Naive thymus-derived CD8-positive, alpha-beta T cell (primary cell): ENCODE measurements around the gene MSN. TPM values are rescaled to one million over a fixed set of nuclear protein-coding genes. Genes with fewer than 3 reads are reported as not detected.

ENCODE experiments used
- ATAC-seq, 2 donors: fragments of 150-1000 bp; cut with Tn5 transposase in 1 of 2; sonication (Bioruptor Pico), chemical (Tn5 transposase) in 1 of 2; 1 replicate in 1 of 2; 2 replicates in 1 of 2; pipeline ENCODE4 v1.10.0; 2021; ENCODE audit warnings: mild to moderate bottlenecking in 2 of 2, moderate library complexity in 2 of 2
- POLR2A ChIA-PET: fragments of 350-600 bp; sonication (Branson Sonifier 250); formaldehyde crosslinking; loops from one replicate; lab custom pipeline; 2021; ENCODE audit warnings: antibody characterized with exemption; lab: Charles Lee
- DNase-seq, 10 donors: peaks; one replicate each; pipeline versions ENCODE4 v3.0.0 to v3.0.0-alpha.2; 2020 to 2022
- H3K27ac Mint-ChIP-seq, 10 donors: one replicate each; pipeline ENCODE4 v1.8.0; 2020 to 2022; ENCODE audit warnings: mild to moderate bottlenecking in 10 of 10, mixed read lengths in 10 of 10, moderate library complexity in 4 of 10, inconsistent platforms in 1 of 10
- H3K27me3 Mint-ChIP-seq, 5 donors: one replicate each; pipeline ENCODE4 v1.8.0; 2021 to 2022; ENCODE audit warnings: mixed read lengths in 5 of 5
- H3K36me3 Mint-ChIP-seq, 3 donors: one replicate each; pipeline ENCODE4 v1.8.0; 2020 to 2022; ENCODE audit warnings: mixed read lengths in 3 of 3, mild to moderate bottlenecking in 2 of 3, inconsistent platforms in 1 of 3
- H3K4me1 Mint-ChIP-seq, 4 donors: one replicate each; pipeline ENCODE4 v1.8.0; 2021 to 2022; ENCODE audit warnings: mixed read lengths in 4 of 4
- H3K4me3 Mint-ChIP-seq, 10 donors: one replicate each; pipeline ENCODE4 v1.8.0; 2020 to 2022; ENCODE audit warnings: mild to moderate bottlenecking in 10 of 10, mixed read lengths in 10 of 10, moderate library complexity in 6 of 10, inconsistent platforms in 1 of 10
- H3K9me3 Mint-ChIP-seq, 9 donors: one replicate each; pipeline ENCODE4 v1.8.0; 2020 to 2022; ENCODE audit warnings: mixed read lengths in 9 of 9, mild to moderate bottlenecking in 3 of 9, inconsistent platforms in 1 of 9, moderate library complexity in 1 of 9
- polyA plus RNA-seq, 3 donors: library from polyadenylated mRNA; unstranded; fragments of 300-500 nt; fragmentation: Illumina TruSeq; gene quantifications; one replicate each; pipeline ENCODE4 v1.2.3, GENCODE V29; 2021
- total RNA-seq, 8 experiments: library from RNA in 2 of 8; stranded (reverse) in 2 of 8; gene quantifications; one replicate each; pipeline ENCODE4 v1.2.3 and lab custom pipeline; 2021 to 2026

MSN gene
- total and polyA plus RNA-seq, 5 experiments from 2014 or later, result 298 to 552 (median 467) TPM

DNA sequence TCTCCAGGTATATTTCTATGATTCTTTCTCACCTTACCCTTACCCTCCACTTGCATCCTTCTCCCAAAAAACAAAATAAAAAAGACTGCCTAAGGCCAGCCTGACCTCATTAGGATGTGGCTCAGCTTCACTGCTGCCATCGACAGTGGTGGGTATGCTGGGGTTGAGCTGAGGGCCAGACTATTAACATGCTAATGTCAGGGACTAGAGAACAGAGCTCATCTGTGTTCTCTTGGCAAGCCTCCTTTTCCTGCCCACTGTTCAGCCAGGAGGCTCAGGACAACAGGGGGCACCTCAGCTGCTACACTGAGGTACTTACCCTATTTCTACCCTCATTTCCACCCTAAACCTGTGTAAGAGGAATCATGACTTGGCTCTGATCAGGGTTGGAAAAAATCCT, 59.3 kb downstream of the MSN start:
- Mint-ChIP-seq H3K4me3 (peak overlapping the region in 7 of 10 donors; percentile 8 to 55 (median 37)), H3K9me3 (peaks cover 0 to 10% (median 2%) of the 10 kb centered on the region in 9 donors), H3K27me3 (no peaks in the 10 kb centered on the region), H3K4me1 (peaks cover 26 to 84% (median 79%) of the 10 kb centered on the region in 4 donors), H3K36me3 (peaks cover 5 to 76% (median 22%) of the 10 kb centered on the region in 3 donors), H3K27ac (peak overlapping the region; percentile 49 to 91 (median 87))
- DNase-seq (no peak), ATAC-seq (no peak)
- POLR2A ChIA-PET, result no interaction called here

DNA sequence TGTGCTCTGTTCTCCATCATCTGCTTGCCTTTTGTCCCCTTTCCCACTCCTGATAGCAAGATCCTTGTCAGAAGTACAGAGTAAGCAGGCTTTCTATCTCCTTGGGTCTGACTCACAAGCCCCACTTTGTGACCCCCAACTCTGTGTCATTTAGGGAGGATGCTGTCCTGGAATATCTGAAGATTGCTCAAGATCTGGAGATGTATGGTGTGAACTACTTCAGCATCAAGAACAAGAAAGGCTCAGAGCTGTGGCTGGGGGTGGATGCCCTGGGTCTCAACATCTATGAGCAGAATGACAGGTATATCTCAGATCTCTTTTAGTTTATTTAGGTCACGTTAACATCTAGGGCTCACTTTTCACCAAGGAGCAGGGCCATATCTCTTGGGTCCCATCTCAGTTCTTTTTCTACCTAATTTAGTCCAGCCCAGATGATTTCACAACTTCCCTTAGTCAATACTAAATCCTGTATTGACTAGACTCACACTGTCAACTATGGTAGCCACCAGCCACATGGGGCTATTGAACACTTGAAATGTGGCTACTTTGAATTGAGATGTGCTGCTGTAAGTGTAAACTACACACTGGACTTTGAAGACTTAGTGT, 64.3 kb downstream of the MSN start:
- H3K27me3 Mint-ChIP-seq, result no peaks in the 10 kb centered on the region
- POLR2A ChIA-PET, result no interaction called here
- H3K27ac Mint-ChIP-seq, result peak overlapping the region in 9 of 10 donors; percentile 8 to 82 (median 55)
- ATAC-seq (no peak), DNase-seq (no peak)
- H3K9me3 Mint-ChIP-seq, result peaks cover 0 to 3% (median 0%) of the 10 kb centered on the region in 9 donors
- H3K36me3 Mint-ChIP-seq, result peaks cover 0 to 90% (median 11%) of the 10 kb centered on the region in 3 donors
- H3K4me3 Mint-ChIP-seq, result no peak overlapping the region
- H3K4me1 Mint-ChIP-seq, result peaks cover 11 to 50% (median 41%) of the 10 kb centered on the region in 4 donors

GRCh38 chrX:65740909-65741308, 73.5 kb downstream of the MSN start:
- Mint-ChIP-seq H3K36me3 (peaks cover 4 to 69% (median 11%) of the 10 kb centered on the region in 3 donors), H3K4me1 (peaks cover 9 to 36% (median 20%) of the 10 kb centered on the region in 4 donors), H3K27me3 (no peaks in the 10 kb centered on the region), H3K4me3 (no peak overlapping the region), H3K9me3 (no peaks in the 10 kb centered on the region), H3K27ac (peak overlapping the region in 9 of 10 donors; percentile 28 to 86 (median 53))
- POLR2A ChIA-PET, result no interaction called here
- ATAC-seq, result no peak
- no peak for DNase-seq

- H3K27ac Mint-ChIP-seq, result peak overlapping the region in 6 of 10 donors; percentile 33 to 85 (median 55)
Measured at GRCh38 chrX:65741823-65742222, 74.4 kb downstream of the MSN start.

DNA sequence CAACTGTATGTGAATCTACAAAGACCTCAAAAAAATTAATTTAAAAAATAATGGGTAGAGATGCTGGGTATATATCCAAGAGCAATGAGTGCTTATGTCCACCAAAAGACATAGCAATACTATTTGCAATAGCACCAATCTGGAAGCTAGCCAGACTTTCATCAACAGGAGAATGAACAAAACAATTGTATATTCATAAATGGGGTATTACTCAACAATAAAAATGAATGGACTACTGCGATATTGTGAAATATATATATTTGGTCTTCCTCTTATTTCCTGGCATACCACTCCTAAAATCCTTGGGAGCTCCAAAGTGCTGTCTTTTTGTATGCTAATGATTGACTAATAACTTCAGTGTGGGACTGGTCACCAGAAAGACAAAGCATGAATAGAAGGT, 77.5 kb downstream of the MSN start:
- Mint-ChIP-seq H3K27ac (peak overlapping the region in 5 of 10 donors; percentile 29 to 79 (median 59)), H3K36me3 (peaks cover 0 to 30% (median 11%) of the 10 kb centered on the region in 3 donors), H3K4me1 (peaks cover 23 to 64% (median 41%) of the 10 kb centered on the region in 4 donors), H3K9me3 (no peaks in the 10 kb centered on the region), H3K27me3 (no peaks in the 10 kb centered on the region), H3K4me3 (no peak overlapping the region)
- DNase-seq (no peak), ATAC-seq (no peak)
- POLR2A ChIA-PET, result no interaction called here

More at GRCh38 chrX:65741823-65742222, 74.4 kb downstream of the MSN start:
- peaks cover 4 to 60% (median 11%) of the 10 kb centered on the region in 3 donors for H3K36me3 Mint-ChIP-seq
- no peaks in the 10 kb centered on the region for H3K27me3 Mint-ChIP-seq
- peaks cover 14 to 46% (median 27%) of the 10 kb centered on the region in 4 donors for H3K4me1 Mint-ChIP-seq
- no peaks in the 10 kb centered on the region for H3K9me3 Mint-ChIP-seq
- POLR2A ChIA-PET, result no interaction called here
- no peak for ATAC-seq
- no peak overlapping the region for H3K4me3 Mint-ChIP-seq
- DNase-seq, result no peak

DNA sequence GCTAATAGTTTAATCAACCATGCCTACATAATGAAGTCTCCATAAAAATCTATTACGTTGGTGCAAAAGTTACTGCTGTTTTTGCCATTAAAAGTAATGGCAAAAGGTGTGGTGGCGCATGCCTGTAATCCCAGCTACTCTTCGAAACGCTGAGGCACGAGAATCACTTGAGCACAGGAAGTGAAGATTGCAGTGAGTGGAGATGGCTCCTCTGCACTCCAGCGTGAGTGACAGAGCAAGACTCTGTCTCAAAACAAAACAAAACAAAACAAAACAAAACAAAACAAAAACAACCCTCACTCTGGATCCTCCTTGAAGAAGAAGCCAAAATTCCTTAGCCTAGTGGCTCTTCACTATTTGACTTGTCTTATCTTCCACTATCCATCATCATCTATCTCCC, 78.0 kb downstream of the MSN start:
- peak overlapping the region in 7 of 10 donors; percentile 59 to 79 (median 75) for H3K27ac Mint-ChIP-seq
- DNase-seq (peak in 1 of 10 donors; percentile 16), ATAC-seq (peak; percentile 53 to 57)
- H3K9me3 Mint-ChIP-seq, result no peaks in the 10 kb centered on the region
- H3K4me3 Mint-ChIP-seq, result peak overlapping the region in 3 of 10 donors; percentile 6 to 13 (median 7)
- no peaks in the 10 kb centered on the region for H3K27me3 Mint-ChIP-seq
- H3K36me3 Mint-ChIP-seq, result peaks cover 0 to 26% (median 11%) of the 10 kb centered on the region in 3 donors
- POLR2A ChIA-PET, result interaction anchor here (0.6 kb wide), 1 partner anchor 342 kb away, joined by 3 read pairs; no protein-coding TSS in a partner anchor
- peaks cover 23 to 60% (median 41%) of the 10 kb centered on the region in 4 donors for H3K4me1 Mint-ChIP-seq

GRCh38 chrX:65745992-65746391, 78.5 kb downstream of the MSN start:
- no peak for DNase-seq
- H3K4me1 Mint-ChIP-seq, result peaks cover 27 to 60% (median 45%) of the 10 kb centered on the region in 4 donors
- H3K9me3 Mint-ChIP-seq, result no peaks in the 10 kb centered on the region

GRCh38 chrX:65750674-65751469, 83.4 kb downstream of the MSN start:
- peak overlapping the region; percentile 5 to 90 (median 75) for H3K27ac Mint-ChIP-seq
- ATAC-seq (peak; percentile 75 to 84), DNase-seq (peak in 6 of 10 donors; percentile 10 to 60 (median 34))
- H3K4me1 Mint-ChIP-seq, result peaks cover 35 to 60% (median 56%) of the 10 kb centered on the region in 4 donors
- H3K27me3 Mint-ChIP-seq, result no peaks in the 10 kb centered on the region
- POLR2A ChIA-PET, result interaction anchor here (0.6 to 1.2 kb wide), 2 partner anchors 13 to 79 kb away, joined by 3 read pairs; no protein-coding TSS in a partner anchor
- peak overlapping the region; percentile 25 to 81 (median 68) for H3K4me3 Mint-ChIP-seq
- peaks cover 0 to 7% (median 0%) of the 10 kb centered on the region in 9 donors for H3K9me3 Mint-ChIP-seq
- H3K36me3 Mint-ChIP-seq, result peaks cover 0 to 2% (median 0%) of the 10 kb centered on the region in 3 donors

More at GRCh38 chrX:65745992-65746391, 78.5 kb downstream of the MSN start:
- Mint-ChIP-seq H3K27ac (peak overlapping the region in 6 of 10 donors; percentile 15 to 79 (median 63)), H3K27me3 (no peaks in the 10 kb centered on the region), H3K4me3 (peak overlapping the region in 3 of 10 donors; percentile 6 to 13 (median 7)), H3K36me3 (peaks cover 0 to 21% (median 11%) of the 10 kb centered on the region in 3 donors)
- POLR2A ChIA-PET, result interaction anchor here (0.6 kb wide), 1 partner anchor 342 kb away, joined by 3 read pairs; no protein-coding TSS in a partner anchor
- no peak for ATAC-seq

- Mint-ChIP-seq H3K27ac (peak overlapping the region in 8 of 10 donors; percentile 44 to 83 (median 71)), H3K9me3 (peaks cover 0 to 7% (median 0%) of the 10 kb centered on the region in 9 donors), H3K4me1 (peaks cover 30 to 59% (median 54%) of the 10 kb centered on the region in 4 donors), H3K4me3 (peak overlapping the region in 9 of 10 donors; percentile 39 to 77 (median 69)), H3K36me3 (peaks cover 0 to 2% (median 0%) of the 10 kb centered on the region in 3 donors), H3K27me3 (no peaks in the 10 kb centered on the region)
- POLR2A ChIA-PET, result interaction anchor here (1.2 kb wide), 1 partner anchor 14 kb away, joined by 3 read pairs; no protein-coding TSS in a partner anchor
- no peak for DNase-seq
- no peak for ATAC-seq
Measured at GRCh38 chrX:65751519-65751918, 84.1 kb downstream of the MSN start.

DNA sequence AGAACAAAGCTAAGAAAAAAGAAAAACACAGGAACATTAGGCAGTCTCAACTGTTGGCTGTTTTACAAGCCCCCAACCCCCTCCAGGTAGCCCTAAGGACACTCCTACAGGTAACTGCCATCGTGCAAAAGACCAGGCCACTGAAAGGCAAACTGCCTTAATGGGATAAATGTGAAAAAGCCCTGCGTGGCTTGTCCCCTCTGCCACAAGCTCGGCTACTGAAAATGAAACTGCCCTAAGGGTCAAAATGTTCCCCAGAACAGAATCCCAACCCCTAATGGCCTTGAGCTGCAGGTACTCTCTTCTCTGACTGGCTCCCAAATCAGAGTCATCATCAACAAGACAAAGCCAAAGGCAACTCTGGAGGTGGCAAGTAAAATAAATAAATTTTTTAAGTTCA, 84.8 kb downstream of the MSN start:
- DNase-seq (no peak), ATAC-seq (no peak)
- Mint-ChIP-seq H3K9me3 (peaks cover 0 to 7% (median 0%) of the 10 kb centered on the region in 9 donors), H3K27me3 (no peaks in the 10 kb centered on the region), H3K27ac (peak overlapping the region in 6 of 10 donors; percentile 2 to 81 (median 72)), H3K36me3 (peaks cover 0 to 2% (median 0%) of the 10 kb centered on the region in 3 donors), H3K4me3 (peak overlapping the region in 7 of 10 donors; percentile 30 to 74 (median 50)), H3K4me1 (peaks cover 26 to 61% (median 54%) of the 10 kb centered on the region in 4 donors)
- POLR2A ChIA-PET, result no interaction called here

DNA sequence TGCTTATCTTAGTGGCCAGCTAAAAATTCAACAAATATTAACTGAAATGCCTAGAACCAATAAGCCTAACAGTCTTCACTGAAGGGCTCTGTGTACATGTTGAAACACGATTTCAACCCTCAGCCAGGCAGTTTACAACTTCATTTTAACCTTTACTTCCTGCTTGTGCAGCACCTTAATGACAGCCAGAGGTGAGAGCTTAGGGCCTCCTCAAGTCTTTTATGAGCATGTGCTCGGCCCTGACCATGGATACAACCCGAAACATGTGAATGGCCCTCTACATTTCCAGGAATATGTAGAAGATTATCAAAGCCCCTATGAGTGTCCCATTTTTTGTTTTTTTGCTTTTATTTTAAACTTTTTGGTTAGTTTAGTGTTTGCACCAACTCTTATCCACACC, 88.3 kb downstream of the MSN start:
- peaks cover 0 to 7% (median 0%) of the 10 kb centered on the region in 9 donors for H3K9me3 Mint-ChIP-seq
- H3K27me3 Mint-ChIP-seq, result no peaks in the 10 kb centered on the region
- ATAC-seq (peak in 1 of 2 donors; percentile 61), DNase-seq (peak in 1 of 10 donors; percentile 13)
- H3K4me3 Mint-ChIP-seq, result peak overlapping the region in 5 of 10 donors; percentile 6 to 60 (median 22)
- peaks cover 0 to 4% (median 0%) of the 10 kb centered on the region in 3 donors for H3K36me3 Mint-ChIP-seq
- peak overlapping the region in 6 of 10 donors; percentile 29 to 73 (median 64) for H3K27ac Mint-ChIP-seq
- H3K4me1 Mint-ChIP-seq, result peaks cover 17 to 52% (median 37%) of the 10 kb centered on the region in 4 donors
- POLR2A ChIA-PET, result interaction anchor here (0.6 kb wide), 1 partner anchor 87 kb away, joined by 3 read pairs; no protein-coding TSS in a partner anchor

GRCh38 chrX:65757943-65758342, 90.5 kb downstream of the MSN start:
- peaks cover 0 to 19% (median 11%) of the 10 kb centered on the region in 9 donors for H3K9me3 Mint-ChIP-seq
- peaks cover 0 to 12% (median 4%) of the 10 kb centered on the region in 3 donors for H3K36me3 Mint-ChIP-seq
- no peak overlapping the region for H3K4me3 Mint-ChIP-seq
- DNase-seq (no peak), ATAC-seq (no peak)
- H3K4me1 Mint-ChIP-seq, result peaks cover 9 to 36% (median 24%) of the 10 kb centered on the region in 4 donors
- POLR2A ChIA-PET, result no interaction called here
- no peaks in the 10 kb centered on the region for H3K27me3 Mint-ChIP-seq
- H3K27ac Mint-ChIP-seq, result no peak overlapping the region
